Caki2 (cell line): ENCODE data around the gene MRAS. TPM values are rescaled to one million over a fixed set of nuclear protein-coding genes. Genes with fewer than 3 reads are reported as not detected.
"Not testable (repeated sequence)": the region's sequence is repeated elsewhere in the genome, so short reads cannot be mapped to it uniquely, and the experiment has no call there.

Experiments
- DNase-seq: peaks from one replicate; pipeline ENCODE4 v3.0.0-alpha.2; 2015; ENCODE audit warnings: low read depth
- in situ Hi-C: cut with HindIII; loops from 2 replicates; pipeline ENCODE4 v1.10.0; 2016; ENCODE audit warnings: low sequenced_read_pairs, low pct_unique_long_range_greater_than_20kb, mixed read lengths
- total RNA-seq: library from RNA; depleted of rRNA; stranded (reverse); fragments of >200 nt; shearing (Covaris generic); gene quantifications from 2 replicates; pipeline ENCODE4 v1.2.3, GENCODE V29; 2014; ENCODE audit warnings: low replicate concordance

Gene MRAS
- total RNA-seq, 1 experiment from 2014 or later: 17.3 TPM

DNA sequence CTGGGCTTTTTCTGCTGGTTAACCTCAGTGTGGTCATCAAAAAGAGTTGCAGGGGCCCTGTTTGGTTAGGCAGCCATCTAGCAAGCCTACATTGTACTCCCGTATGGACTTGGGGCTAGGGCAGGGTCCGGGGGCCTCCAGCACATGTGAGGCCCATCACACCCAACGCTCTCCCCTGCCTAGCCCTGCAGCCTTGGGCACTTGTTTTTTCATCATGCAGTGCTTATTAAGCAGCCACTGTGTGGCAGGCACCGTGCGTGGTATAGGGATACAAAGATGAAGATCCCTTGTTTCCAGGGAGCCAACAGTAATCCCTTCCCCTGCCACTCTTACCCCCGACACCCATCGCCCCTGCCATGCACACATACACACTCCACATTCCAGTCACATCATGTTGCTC lies 14.2 kb downstream of the MRAS start:
- no peak for DNase-seq
- in situ Hi-C loops: no loop called here

GRCh38 chr3:138363322-138363721 lies 14.9 kb downstream of the MRAS start:
- in situ Hi-C loops: no loop called here
- DNase-seq: no peak

- DNase-seq: no peak
- in situ Hi-C loops: no loop called here
Measured at GRCh38 chr3:138364356-138365252, 16.2 kb downstream of the MRAS start.

GRCh38 chr3:138365253-138365555 lies 16.8 kb downstream of the MRAS start:
- no peak for DNase-seq
- in situ Hi-C loops: no loop called here

DNA sequence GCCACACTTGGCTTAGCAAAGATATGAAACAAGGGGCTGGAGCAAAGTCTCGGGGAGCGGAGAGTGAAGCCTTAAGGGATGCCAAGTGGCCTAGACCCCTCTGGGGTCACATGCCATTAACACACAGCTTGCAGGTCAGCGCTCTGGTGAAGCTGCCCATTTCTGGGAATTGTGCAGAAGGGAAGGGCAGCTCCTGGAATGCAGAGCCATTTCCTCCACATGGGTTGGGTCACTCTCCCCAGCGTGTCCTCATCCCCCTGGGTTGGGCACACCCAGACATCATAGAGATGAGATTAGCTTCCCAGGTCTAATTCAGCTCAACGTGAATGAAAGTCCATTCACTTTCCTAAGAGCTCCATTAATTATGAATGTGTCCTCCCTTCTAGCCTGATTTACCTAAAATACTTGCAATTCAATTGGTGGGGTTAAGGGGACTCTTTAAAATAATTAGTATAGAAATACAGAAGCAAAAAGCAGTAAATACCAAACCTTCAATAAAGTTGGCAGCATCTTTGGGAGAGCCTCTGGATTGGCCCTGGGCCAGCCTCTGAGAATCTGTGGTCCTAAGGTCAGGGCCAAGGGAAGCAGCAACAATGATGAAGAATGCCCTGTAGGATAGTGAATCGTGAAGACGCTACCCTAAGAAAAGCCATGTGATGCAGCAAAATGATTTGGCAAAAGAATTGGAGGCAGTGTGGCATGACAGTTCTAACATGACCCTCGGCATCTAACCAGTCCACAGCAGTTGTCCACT lies 17.8 kb downstream of the MRAS start:
- in situ Hi-C loops: no loop called here
- DNase-seq: no peak

DNA sequence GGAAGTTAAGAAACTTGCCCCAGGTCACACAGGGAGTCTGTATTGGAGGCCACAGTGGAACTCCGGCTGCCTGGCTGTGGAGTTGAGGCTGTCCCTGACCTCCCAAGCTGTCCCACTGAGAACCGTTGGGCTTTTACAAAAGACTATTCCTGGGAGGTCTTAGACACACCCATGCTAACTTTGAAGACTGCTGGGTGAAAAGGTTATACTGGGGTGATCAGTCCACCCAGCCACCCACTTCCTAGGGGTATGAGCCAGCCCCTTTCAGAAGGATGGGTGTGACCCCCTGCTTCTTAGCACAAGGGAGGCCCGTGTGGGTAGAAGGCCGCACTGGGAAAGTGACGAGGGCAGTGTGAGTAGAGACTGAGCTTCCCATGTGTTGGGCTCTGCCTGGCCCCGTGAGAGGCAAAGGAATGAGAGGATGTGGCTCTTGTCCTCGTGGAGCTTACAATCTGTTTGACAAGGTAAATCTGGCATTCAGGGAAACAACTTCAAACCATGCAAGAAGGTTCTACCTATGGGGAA lies 19.0 kb downstream of the MRAS start:
- in situ Hi-C loops: no loop called here
- DNase-seq: no peak

DNA sequence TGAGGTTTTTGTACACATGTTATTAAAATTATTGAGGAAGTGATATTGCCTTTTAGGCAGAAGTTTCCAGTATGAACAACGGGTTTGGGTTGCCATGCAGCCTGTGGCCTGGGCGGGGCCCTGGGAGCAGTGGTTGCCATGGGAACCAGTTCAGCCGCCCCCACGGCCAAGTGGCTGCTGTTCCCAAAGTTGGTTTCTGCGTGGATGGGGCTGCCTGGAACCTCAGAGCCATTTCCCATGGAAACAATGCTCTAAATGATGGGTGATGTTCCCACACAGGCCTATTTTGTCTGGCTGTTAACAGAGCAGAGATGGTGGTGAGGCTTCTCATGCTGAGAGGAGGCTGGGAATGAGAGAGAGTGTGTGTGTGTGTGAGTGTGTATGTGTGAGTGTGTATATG lies 19.5 kb downstream of the MRAS start:
- DNase-seq: no peak
- in situ Hi-C loops: no loop called here

GRCh38 chr3:138369151-138369900 lies 20.9 kb downstream of the MRAS start:
- no peak for DNase-seq
- in situ Hi-C loops: no loop called here

DNA sequence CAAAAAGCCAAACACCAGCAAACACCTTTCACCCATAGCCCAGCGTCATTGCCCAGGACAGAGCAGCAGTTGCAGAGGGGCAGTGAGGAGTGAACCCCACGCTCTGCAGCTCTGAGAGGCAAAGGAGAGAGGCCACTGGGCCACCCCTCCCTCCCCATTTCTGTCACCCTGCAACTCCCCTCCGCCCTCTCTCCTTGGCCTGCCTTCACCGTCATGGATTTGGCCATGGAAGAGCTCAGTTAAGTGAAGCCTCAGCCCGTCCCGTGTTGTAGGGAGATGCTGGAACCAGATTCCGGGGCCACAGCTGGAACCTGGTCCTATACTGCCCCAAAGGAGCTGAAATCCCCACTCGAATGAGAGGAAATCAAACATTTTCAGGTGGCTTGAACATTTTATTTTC lies 21.9 kb downstream of the MRAS start:
- in situ Hi-C loops: no loop called here
- no peak for DNase-seq

GRCh38 chr3:138371070-138371965 lies 22.9 kb downstream of the MRAS start:
- no peak for DNase-seq
- in situ Hi-C loops: no loop called here

GRCh38 chr3:138373087-138373735 lies 24.8 kb downstream of the MRAS start:
- DNase-seq: no peak
- in situ Hi-C loops: no loop called here

DNA sequence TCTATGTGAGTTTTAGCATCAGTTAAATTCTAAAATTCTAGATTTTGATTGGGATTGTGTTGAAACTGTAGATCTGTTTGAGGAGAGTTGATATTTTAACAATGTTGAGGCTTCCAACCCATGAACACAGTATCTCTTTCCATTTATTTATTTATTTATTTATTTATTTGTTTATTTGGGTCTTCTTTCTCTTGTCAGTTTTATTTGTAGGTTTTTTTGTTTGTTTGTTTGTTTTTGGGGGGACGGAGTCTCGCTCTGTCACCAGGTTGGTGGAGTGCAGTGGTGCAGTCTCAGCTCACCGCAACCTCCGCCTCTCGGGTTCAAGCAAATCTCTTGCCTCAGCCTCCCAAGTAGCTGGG lies 25.3 kb downstream of the MRAS start:
- DNase-seq: no peak
- in situ Hi-C loops: no loop called here

DNA sequence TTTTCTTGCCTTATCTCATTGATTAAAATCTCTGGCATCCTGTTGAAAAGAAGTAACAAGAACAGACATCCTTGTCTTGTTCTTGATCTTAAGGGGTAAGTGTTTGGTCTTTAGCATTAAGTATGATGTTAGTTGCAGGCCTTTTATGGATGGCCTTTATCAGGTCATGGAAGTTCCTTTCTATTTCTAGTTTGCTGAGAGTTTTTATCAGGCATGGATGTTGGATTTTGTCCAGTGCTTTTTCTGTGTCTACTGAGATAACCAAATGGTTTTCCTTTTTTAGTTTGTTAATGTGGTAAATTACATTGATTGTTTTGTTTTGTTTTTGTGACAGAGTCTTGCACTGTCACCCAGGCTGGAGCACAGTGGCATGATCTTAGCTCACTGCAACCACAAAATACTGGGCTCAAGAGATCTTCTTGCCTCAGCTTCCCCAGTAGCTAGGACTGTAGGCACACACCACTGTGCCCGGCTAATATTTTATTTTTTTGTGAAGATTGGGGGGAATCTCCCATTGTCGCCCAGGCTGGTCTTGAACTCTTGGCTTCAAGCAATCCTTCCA lies 26.3 kb downstream of the MRAS start:
- in situ Hi-C loops: no loop called here
- DNase-seq: no peak

DNA sequence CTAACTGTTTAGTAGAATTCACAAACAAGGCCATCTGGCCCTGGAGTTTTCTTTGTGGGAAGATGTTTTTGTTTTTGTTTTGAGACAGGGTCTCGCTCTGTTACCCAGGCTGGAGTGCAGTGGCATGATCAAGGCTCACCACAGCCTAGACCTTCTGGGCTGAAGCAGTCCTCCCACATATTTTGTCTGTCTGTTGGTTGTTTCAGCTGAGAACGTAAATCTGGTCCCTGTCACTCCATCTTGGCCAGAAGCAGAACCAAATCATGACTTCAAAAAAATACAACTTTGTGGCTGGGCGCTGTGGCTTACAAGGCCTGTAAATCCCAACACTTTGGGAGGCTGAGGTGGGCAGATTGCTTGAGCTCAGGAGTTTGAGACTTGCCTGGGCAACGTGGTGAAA lies 27.1 kb downstream of the MRAS start:
- in situ Hi-C loops: no loop called here

GRCh38 chr3:138376663-138377062 lies 28.3 kb downstream of the MRAS start:
- no peak for DNase-seq
- in situ Hi-C loops: no loop called here

More for the DNA sequence above, 27.1 kb downstream of the MRAS start:
- DNase-seq: no peak

DNA sequence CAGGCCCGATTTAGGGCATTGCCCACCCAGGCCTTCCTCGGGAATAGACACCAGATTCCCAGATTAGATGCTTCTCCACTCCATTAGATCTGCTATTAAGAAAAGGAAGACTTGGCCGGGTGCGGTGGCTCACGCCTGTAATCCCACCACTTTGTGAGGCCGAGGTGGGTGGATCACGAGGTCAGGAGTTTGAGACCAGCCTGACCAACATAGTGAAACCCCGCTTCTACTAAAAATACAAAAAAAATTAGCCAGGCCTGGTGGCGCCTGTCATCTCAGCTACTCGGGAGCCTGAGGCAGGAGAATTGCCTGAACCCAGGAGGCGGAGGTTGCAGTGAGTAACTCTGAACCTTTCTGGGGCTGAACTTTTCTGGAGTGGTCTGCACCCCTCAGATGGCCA lies 28.8 kb downstream of the MRAS start:
- in situ Hi-C loops, DNase-seq: not testable (repeated sequence)

DNA sequence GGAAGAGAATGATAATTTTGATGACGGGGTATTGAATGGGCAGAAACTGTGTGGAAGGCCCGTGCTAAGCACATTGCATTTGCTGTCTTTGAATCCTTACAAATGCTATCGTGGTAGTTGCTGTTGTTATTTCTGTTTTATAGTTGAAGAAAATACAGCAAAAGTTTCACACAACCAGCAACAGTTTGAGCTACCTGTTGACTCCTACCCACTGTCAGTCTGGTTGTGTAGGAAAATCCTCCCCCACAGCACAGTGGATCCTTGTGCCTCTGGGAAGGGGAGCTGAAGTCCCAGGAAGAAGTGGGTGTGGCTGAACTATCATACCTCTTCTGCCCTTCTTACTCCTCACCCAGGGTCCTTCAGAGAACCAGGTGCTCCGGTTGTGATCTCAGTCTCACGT lies 29.4 kb downstream of the MRAS start:
- DNase-seq: no peak
- in situ Hi-C loops: no loop called here
